K562 (cell line): ENCODE measurements around the gene GNL3.

Source experiments
- ETV1 ChIP-seq: fragments of 450-650 bp; conservative IDR thresholded peaks from 2 replicates; pipeline ENCODE4 v1.6.1; 2016; ENCODE audit warnings: missing genetic modification characterization, control low read depth, low read depth, missing compliant biosample characterization
- ETV5 ChIP-seq: sonication (generic); formaldehyde crosslinking; IDR thresholded peaks from 2 replicates; pipeline ENCODE4 v1.4.0; 2020; ENCODE audit warnings: low read depth, mild to moderate bottlenecking, missing genetic modification reagents
- FOS ChIP-seq: IDR thresholded peaks from 3 replicates; pipeline ENCODE4 v1.6.1; 2011; ENCODE audit not compliant: insufficient read length; ENCODE audit errors: extremely low read depth
- MTA2 ChIP-seq: fragments of 450-650 bp; IDR thresholded peaks from 2 replicates; pipeline ENCODE4 v1.6.1; 2016; ENCODE audit warnings: low read depth
- NR1H2 ChIP-seq: sonication (generic); formaldehyde crosslinking; IDR thresholded peaks from 2 replicates; pipeline ENCODE4 v1.4.0; 2020; ENCODE audit warnings: mild to moderate bottlenecking, missing genetic modification reagents
- TARDBP ChIP-seq: fragments of 450-650 bp; IDR thresholded peaks from 2 replicates; pipeline ENCODE4 v1.6.1; 2016
- TCF7L2 ChIP-seq: fragments of 150-350 bp; IDR thresholded peaks from 2 replicates; pipeline ENCODE4 v1.6.1; 2016; ENCODE audit warnings: low read depth, mild to moderate bottlenecking, low read length, moderate library complexity
- ZNF780A ChIP-seq: fragments of 250-450 bp; sonication (Bioruptor Pico); IDR thresholded peaks from 2 replicates; pipeline ENCODE4 v1.5.0; 2021; ENCODE audit warnings: mild to moderate bottlenecking
- TF ChIP-seq, protein P1 (sequence below), 3 experiments: IDR thresholded peaks in 2 of 3; conservative IDR thresholded peaks in 1 of 3; 2 replicates each; pipeline ENCODE4 v1.5.1; 2011 to 2012; ENCODE audit warnings: low read length in 3 of 3, mild to moderate bottlenecking in 3 of 3, control low read depth in 2 of 3, improper control_type of control experiment in 1 of 3, inconsistent platforms in 1 of 3, low read depth in 1 of 3, mixed read lengths in 1 of 3, moderate library complexity in 1 of 3; ENCODE audit not compliant: insufficient read depth in 2 of 3
- TF ChIP-seq, protein P2 (sequence below): fragments of 450-650 bp; IDR thresholded peaks from 2 replicates; pipeline ENCODE4 v1.6.1; 2016; ENCODE audit warnings: missing biosample characterization, missing genetic modification characterization

DNA sequence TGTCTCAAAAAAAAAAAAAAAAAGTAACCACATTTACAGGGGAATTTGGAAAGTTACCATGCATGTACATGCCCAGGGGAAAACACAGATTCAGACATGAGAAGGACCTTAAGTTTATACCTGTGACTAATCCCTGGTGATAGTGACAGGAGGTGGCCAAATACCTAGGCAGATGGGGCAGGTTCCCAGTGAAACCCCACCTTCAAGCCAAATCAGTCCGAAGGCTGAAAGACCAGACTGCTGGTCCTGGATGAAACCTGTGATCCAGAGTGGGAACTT lies 35.8 kb downstream of the GNL3 start:
- no peak for TF ChIP-seq ETV1
- TF ChIP-seq, protein P1, sequence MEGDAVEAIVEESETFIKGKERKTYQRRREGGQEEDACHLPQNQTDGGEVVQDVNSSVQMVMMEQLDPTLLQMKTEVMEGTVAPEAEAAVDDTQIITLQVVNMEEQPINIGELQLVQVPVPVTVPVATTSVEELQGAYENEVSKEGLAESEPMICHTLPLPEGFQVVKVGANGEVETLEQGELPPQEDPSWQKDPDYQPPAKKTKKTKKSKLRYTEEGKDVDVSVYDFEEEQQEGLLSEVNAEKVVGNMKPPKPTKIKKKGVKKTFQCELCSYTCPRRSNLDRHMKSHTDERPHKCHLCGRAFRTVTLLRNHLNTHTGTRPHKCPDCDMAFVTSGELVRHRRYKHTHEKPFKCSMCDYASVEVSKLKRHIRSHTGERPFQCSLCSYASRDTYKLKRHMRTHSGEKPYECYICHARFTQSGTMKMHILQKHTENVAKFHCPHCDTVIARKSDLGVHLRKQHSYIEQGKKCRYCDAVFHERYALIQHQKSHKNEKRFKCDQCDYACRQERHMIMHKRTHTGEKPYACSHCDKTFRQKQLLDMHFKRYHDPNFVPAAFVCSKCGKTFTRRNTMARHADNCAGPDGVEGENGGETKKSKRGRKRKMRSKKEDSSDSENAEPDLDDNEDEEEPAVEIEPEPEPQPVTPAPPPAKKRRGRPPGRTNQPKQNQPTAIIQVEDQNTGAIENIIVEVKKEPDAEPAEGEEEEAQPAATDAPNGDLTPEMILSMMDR (IDR thresholded peaks at IDR 0.05 in 2 of 3, conservative IDR thresholded peaks at IDR 0.05 in 1 of 3; ENCODE audit: insufficient read depth in 2 of 3, low read depth in 1 of 3, low read length in 3 of 3), result no peak
- no peak for TF ChIP-seq MTA2
- TF ChIP-seq ETV5, result no peak
- TF ChIP-seq, protein P2, sequence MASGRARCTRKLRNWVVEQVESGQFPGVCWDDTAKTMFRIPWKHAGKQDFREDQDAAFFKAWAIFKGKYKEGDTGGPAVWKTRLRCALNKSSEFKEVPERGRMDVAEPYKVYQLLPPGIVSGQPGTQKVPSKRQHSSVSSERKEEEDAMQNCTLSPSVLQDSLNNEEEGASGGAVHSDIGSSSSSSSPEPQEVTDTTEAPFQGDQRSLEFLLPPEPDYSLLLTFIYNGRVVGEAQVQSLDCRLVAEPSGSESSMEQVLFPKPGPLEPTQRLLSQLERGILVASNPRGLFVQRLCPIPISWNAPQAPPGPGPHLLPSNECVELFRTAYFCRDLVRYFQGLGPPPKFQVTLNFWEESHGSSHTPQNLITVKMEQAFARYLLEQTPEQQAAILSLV (tag), result no peak
- no peak for TF ChIP-seq FOS
- no peak for TF ChIP-seq NR1H2 (CRISPR knock-in tag)
- TF ChIP-seq ZNF780A (CRISPR knock-in tag), result no peak
- no peak for TF ChIP-seq TARDBP
- no peak for TF ChIP-seq TCF7L2
